H1 (cell line): Measurements from ENCODE around the gene MAGEC3. TPM values are rescaled to one million over a fixed set of nuclear protein-coding genes. Genes with fewer than 3 reads are reported as not detected.

Experiments
- CTCF ChIA-PET: fragments of 300-600 bp; sonication (Branson Sonifier 250); formaldehyde crosslinking; loops from one replicate; lab custom pipeline; 2021; ENCODE audit not compliant: partially characterized antibody; lab: Charles Lee
- POLR2A ChIA-PET: fragments of 300-600 bp; sonication (Branson Sonifier 250); formaldehyde crosslinking; loops from one replicate; lab custom pipeline; 2021; ENCODE audit warnings: inconsistent platforms; ENCODE audit not compliant: partially characterized antibody; lab: Charles Lee
- DNase-seq, 2 experiments: peaks; one replicate each; pipeline versions ENCODE4 v3.0.0 to v3.0.0-alpha.2; 2010 to 2022; ENCODE audit warnings: low spot score in 2 of 2, low read depth in 1 of 2, mixed read lengths in 1 of 2
- FAIRE-seq: peaks from 2 replicates; lab custom pipeline; 2011; peaks lifted over from hg19 to GRCh38; lab: Jason Lieb, UNC
- H2AFZ ChIP-seq: 2 replicates; pipeline ENCODE4 v1.8.1; 2012; ENCODE audit warnings: low read length, inconsistent platforms
- H2AK5ac ChIP-seq: 2 replicates; pipeline ENCODE4 v1.6.1; 2013; ENCODE audit warnings: low read depth, low read length
- H2BK120ac ChIP-seq: replicated peaks from 2 replicates; pipeline ENCODE3; 2013; ENCODE audit warnings: low read depth, low read length, inconsistent platforms
- H2BK12ac ChIP-seq: 2 replicates; pipeline ENCODE4 v1.6.1; 2013; ENCODE audit warnings: low read depth, low read length
- H2BK15ac ChIP-seq: 2 replicates; pipeline ENCODE4 v1.6.1; 2013; ENCODE audit warnings: low read length
- H2BK20ac ChIP-seq: 2 replicates; pipeline ENCODE4 v1.6.1; 2013; ENCODE audit warnings: low read length
- H2BK5ac ChIP-seq: 2 replicates; pipeline ENCODE4 v1.6.1; 2013; ENCODE audit warnings: low read depth, low read length
- H3K14ac ChIP-seq: 2 replicates; pipeline ENCODE4 v1.6.1; 2013; ENCODE audit warnings: inconsistent platforms; ENCODE audit not compliant: insufficient read length
- H3K18ac ChIP-seq: 2 replicates; pipeline ENCODE4 v1.6.1; 2013; ENCODE audit warnings: low read length; ENCODE audit errors: extremely low read depth
- H3K23ac ChIP-seq: 2 replicates; pipeline ENCODE4 v1.6.1; 2013; ENCODE audit warnings: inconsistent platforms; ENCODE audit not compliant: insufficient read length
- H3K23me2 ChIP-seq: 2 replicates; pipeline ENCODE4 v1.6.1; 2013; ENCODE audit warnings: low read depth, low read length
- H3K27ac ChIP-seq: 2 replicates; pipeline ENCODE4 v1.6.1; 2011; ENCODE audit warnings: low read depth, low read length, inconsistent platforms
- H3K27me3 ChIP-seq, 4 experiments: replicated peaks in 1 of 4; 1 replicate in 1 of 4; 2 replicates in 3 of 4; pipeline versions ENCODE4 v1.6.1 to v1.8.1; 2011 to 2013; ENCODE audit warnings: low read length in 3 of 4, mild to moderate bottlenecking in 3 of 4, inconsistent platforms in 2 of 4, mixed read lengths in 2 of 4, moderate library complexity in 1 of 4; ENCODE audit not compliant: control insufficient read depth in 3 of 4, insufficient read depth in 3 of 4; ENCODE audit errors: extremely low read depth in 1 of 4
- H3K36me3 ChIP-seq, 4 experiments: 2 replicates each; pipeline versions ENCODE4 v1.6.1 to v1.8.1; 2011 to 2013; ENCODE audit warnings: mild to moderate bottlenecking in 4 of 4, low read length in 3 of 4, moderate library complexity in 2 of 4, control low read depth in 1 of 4, inconsistent platforms in 1 of 4; ENCODE audit not compliant: insufficient read depth in 4 of 4, control insufficient read depth in 2 of 4
- H3K4ac ChIP-seq: replicated peaks from 2 replicates; pipeline ENCODE3; 2013; ENCODE audit warnings: low read length, low read depth, mixed read lengths, inconsistent platforms; ENCODE audit not compliant: insufficient read length
- H3K4me1 ChIP-seq, 4 experiments: replicated peaks in 1 of 4; 1 replicate in 1 of 4; 2 replicates in 3 of 4; pipeline versions ENCODE4 v1.6.1 to v1.8.1; 2011 to 2013; ENCODE audit warnings: low read length in 3 of 4, inconsistent platforms in 2 of 4, mixed read lengths in 1 of 4; ENCODE audit not compliant: insufficient read depth in 4 of 4, control insufficient read depth in 3 of 4
- H3K4me2 ChIP-seq, 2 experiments: 2 replicates each; pipeline versions ENCODE4 v1.6.1 to v1.8.1; 2011 to 2013; ENCODE audit warnings: low read depth in 2 of 2, low read length in 2 of 2, control low read depth in 1 of 2, inconsistent platforms in 1 of 2, mild to moderate bottlenecking in 1 of 2; ENCODE audit not compliant: insufficient read depth in 1 of 2
- H3K4me3 ChIP-seq, 4 experiments: fragments of 200-600, 300-600 bp in 1 of 4; sonication (generic), shearing (Covaris generic), sonication (Bioruptor Twin) in 1 of 4; 2 replicates each; pipeline versions ENCODE4 v1.5.1 to v1.8.1; 2011 to 2016; ENCODE audit warnings: low read length in 4 of 4, low read depth in 3 of 4, control low read depth in 2 of 4, inconsistent platforms in 2 of 4, mild to moderate bottlenecking in 2 of 4, mixed read lengths in 1 of 4, moderate library complexity in 1 of 4; ENCODE audit not compliant: insufficient read depth in 2 of 4; ENCODE audit errors: extremely low read depth in 1 of 4
- H3K56ac ChIP-seq: replicated peaks from 2 replicates; pipeline ENCODE3; 2013; ENCODE audit warnings: low read depth, mild to moderate bottlenecking, mixed read lengths, low read length, inconsistent platforms; ENCODE audit not compliant: insufficient read length
- H3K79me1 ChIP-seq: 2 replicates; pipeline ENCODE4 v1.6.1; 2013; ENCODE audit warnings: low read depth, low read length, control low read depth
- H3K79me2 ChIP-seq, 2 experiments: 2 replicates each; pipeline versions ENCODE4 v1.6.1 to v1.8.1; 2012 to 2013; ENCODE audit warnings: low read length in 2 of 2, mild to moderate bottlenecking in 2 of 2, inconsistent platforms in 1 of 2; ENCODE audit not compliant: insufficient read depth in 2 of 2, control insufficient read depth in 1 of 2
- H3K9ac ChIP-seq, 4 experiments: replicated peaks in 1 of 4; 1 replicate in 1 of 4; 2 replicates in 3 of 4; pipeline versions ENCODE4 v1.6.1 to v1.8.1; 2011 to 2013; ENCODE audit warnings: low read depth in 3 of 4, low read length in 3 of 4, control low read depth in 2 of 4, mild to moderate bottlenecking in 2 of 4, moderate library complexity in 2 of 4, inconsistent platforms in 1 of 4; ENCODE audit errors: extremely low read depth in 1 of 4
- H3K9me3 ChIP-seq, 2 experiments: 2 replicates each; pipeline versions ENCODE4 v1.6.1 to v1.8.1; 2012 to 2013; ENCODE audit warnings: mild to moderate bottlenecking in 2 of 2, moderate library complexity in 2 of 2, control low read depth in 1 of 2, inconsistent platforms in 1 of 2, low read depth in 1 of 2, low read length in 1 of 2, mixed read lengths in 1 of 2; ENCODE audit not compliant: insufficient read depth in 2 of 2
- H4K20me1 ChIP-seq, 2 experiments: replicated peaks in 1 of 2; 2 replicates each; pipeline versions ENCODE3 to v1.8.1; 2011 to 2013; ENCODE audit warnings: inconsistent platforms in 2 of 2, low read length in 2 of 2, mild to moderate bottlenecking in 1 of 2; ENCODE audit not compliant: insufficient read depth in 2 of 2, control insufficient read depth in 1 of 2
- H4K5ac ChIP-seq: 2 replicates; pipeline ENCODE4 v1.6.1; 2013; ENCODE audit warnings: low read length, low read depth, mixed read lengths, inconsistent platforms; ENCODE audit not compliant: insufficient read length
- H4K8ac ChIP-seq: 2 replicates; pipeline ENCODE4 v1.8.0; 2013; ENCODE audit warnings: mild to moderate bottlenecking, moderate library complexity, low read length, inconsistent platforms; ENCODE audit not compliant: insufficient read depth; ENCODE audit errors: extremely low read depth
- H4K91ac ChIP-seq: replicated peaks from 2 replicates; pipeline ENCODE3; 2013; ENCODE audit warnings: low read length, mixed read lengths, inconsistent platforms; ENCODE audit not compliant: insufficient read length
- CEBPB ChIP-seq: IDR thresholded peaks from 2 replicates; pipeline ENCODE4 v1.6.1; 2012; ENCODE audit warnings: low read depth, low read length
- EP300 ChIP-seq, 2 experiments: IDR thresholded peaks; 1 replicate in 1 of 2; 2 replicates in 1 of 2; pipeline ENCODE4 v1.6.1; 2011 to 2012; ENCODE audit warnings: low read depth in 2 of 2, low read length in 2 of 2, mild to moderate bottlenecking in 2 of 2, borderline replicate concordance in 1 of 2, inconsistent platforms in 1 of 2, moderate library complexity in 1 of 2
- EZH2 ChIP-seq: fragments of 200-600 bp; sonication (generic); IDR thresholded peaks from 2 replicates; pipeline ENCODE4 v1.7.1; 2012; ENCODE audit warnings: low read depth, mild to moderate bottlenecking, moderate library complexity, low read length, inconsistent platforms; ENCODE audit not compliant: severe bottlenecking
- JUN ChIP-seq: IDR thresholded peaks from 2 replicates; pipeline ENCODE4 v1.6.1; 2011; ENCODE audit warnings: low read depth, mild to moderate bottlenecking, improper control_type of control experiment, low read length
- PHF8 ChIP-seq: fragments of 200-600 bp; sonication (generic); conservative IDR thresholded peaks from 2 replicates; pipeline ENCODE4 v1.7.1; 2012; ENCODE audit warnings: low read depth, mild to moderate bottlenecking, inconsistent platforms, low read length, moderate library complexity
- TAF7 ChIP-seq: optimal IDR thresholded peaks from 2 replicates; pipeline ENCODE3; 2011; ENCODE audit warnings: low read depth, mild to moderate bottlenecking, inconsistent platforms, low read length, moderate library complexity, borderline replicate concordance
- WGBS, 2 experiments: shearing (Covaris generic) in 1 of 2; methylation state at CpG; one replicate each; pipeline versions ENCODE4 v1.1.6 to v1.1.7; 2013 to 2015; ENCODE audit warnings: low lambda C conversion rate in 2 of 2, mixed read lengths in 2 of 2, inconsistent platforms in 1 of 2, low coverage in 1 of 2, missing lambda C conversion rate in 1 of 2; ENCODE audit not compliant: insufficient replicate concordance in 2 of 2, insufficient coverage in 1 of 2, insufficient read length in 1 of 2; ENCODE audit errors: extremely low coverage in 1 of 2, missing lambda C conversion rate in 1 of 2; 5-methylcytosine and 5-hydroxymethylcytosine counted together
- polyA plus RNA-seq, 7 experiments: library from polyadenylated mRNA; depleted of rRNA in 3 of 7; stranded (reverse) in 5 of 7; unstranded in 2 of 7; fragments of >200 nt in 5 of 7; fragments of 200-250 nt in 2 of 7; gene quantifications; 1 replicate in 5 of 7; 2 replicates in 1 of 7; 4 replicates in 1 of 7; pipeline versions ENCODE4 v1.2.1 to v1.2.3, GENCODE V29; 2011 to 2013; ENCODE audit warnings: missing spikeins in 2 of 7, mixed read lengths in 2 of 7
- total RNA-seq: library from RNA; stranded (reverse); fragmentation: NEBNext Ultra II Directional; extraction: Animal tissue kit (Norgen Biotek cat#: 25700); gene quantifications from 2 replicates; pipeline ENCODE4 v1.2.1, GENCODE V29; 2021

The MAGEC3 gene
- total and polyA plus RNA-seq, 2 of the 8 experiments (the other 6 are each of a cell fraction or from before 2014, with no cell fraction given), result not detected

- Histone ChIP-seq H2BK20ac (no peak overlapping the region), H3K14ac (no peak overlapping the region), H2BK15ac (no peak overlapping the region), H3K18ac (no peak overlapping the region), H2BK120ac (no peak overlapping the region), H4K5ac (no peak overlapping the region), H3K27ac (no peak overlapping the region), H3K27me3 (no peaks in the 10 kb centered on the region), H4K91ac (no peak overlapping the region), H3K9me3 (no peaks in the 10 kb centered on the region), H3K79me1 (no peaks in the 10 kb centered on the region), H3K36me3 (no peaks in the 10 kb centered on the region), H3K23ac (no peak overlapping the region), H4K8ac (no peak overlapping the region), H3K23me2 (no peaks in the 10 kb centered on the region), H3K4me3 (no peak overlapping the region), H3K4ac (no peak overlapping the region), H3K4me1 (no peaks in the 10 kb centered on the region), H2BK5ac (no peak overlapping the region), H2AK5ac (no peak overlapping the region), H2AFZ (no peak overlapping the region), H2BK12ac (no peak overlapping the region), H3K79me2 (no peaks in the 10 kb centered on the region), H4K20me1 (no peaks in the 10 kb centered on the region), H3K4me2 (no peak overlapping the region), H3K9ac (no peak overlapping the region), H3K56ac (no peak overlapping the region)
- ChIA-PET POLR2A (no interaction called here), CTCF (no interaction called here)
- TF ChIP-seq JUN, result no peak
- no peak for TF ChIP-seq TAF7
- no peak for TF ChIP-seq EP300 (IDR thresholded peaks at IDR 0.05; ENCODE audit: borderline replicate concordance in 1 of 2, low read depth in 2 of 2, low read length in 2 of 2)
- no peak for TF ChIP-seq EZH2
- no peak for TF ChIP-seq CEBPB
- no peak for TF ChIP-seq PHF8
- 100% methylated on average over 4 of the region's 7 CpGs; no CpG with 5 or more reads in 1 of the 2 experiments for WGBS, 2 experiments
- no peak for DNase-seq
- no peak for FAIRE-seq
Measured at GRCh38 chrX:141894733-141895132, 56.6 kb downstream of the MAGEC3 start.
